Activated naive CD4-positive, alpha-beta T cell treated with Interleukin-2 at 50 U/mL for 16 hours (primary cell): ENCODE results near the gene NOX5.
"Not testable (repeated sequence)": the region's sequence is repeated elsewhere in the genome, so short reads cannot be mapped to it uniquely, and the experiment has no call there.

Experiments
- DNase-seq: peaks from one replicate; pipeline ENCODE4 v3.0.0-alpha.2; 2020

Gene NOX5

DNA sequence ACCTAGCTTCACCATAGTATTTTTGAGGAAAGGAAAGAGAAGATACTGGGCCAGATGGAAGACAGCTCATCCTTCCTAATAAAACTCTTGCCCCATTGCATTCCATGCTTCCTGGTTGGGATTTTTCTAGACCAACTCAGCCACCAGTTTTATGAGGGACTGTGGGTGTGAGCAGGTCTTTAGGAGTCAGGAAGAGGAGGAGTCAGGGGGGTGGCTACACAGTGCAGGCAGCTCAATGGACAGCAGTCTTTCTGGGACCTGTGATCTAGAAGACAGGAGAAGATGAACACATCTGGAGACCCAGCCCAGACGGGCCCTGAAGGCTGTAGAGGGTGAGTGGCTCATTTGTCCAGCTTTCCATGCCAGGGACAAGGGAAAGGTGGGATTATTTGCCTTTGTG, at the start of gene NOX5:
TSS of gene NOX5 (plus strand) at position 242 of the 400 bp plus-strand sequence. CDS start at position 283, 41 bp downstream.
- no peak for DNase-seq

DNA sequence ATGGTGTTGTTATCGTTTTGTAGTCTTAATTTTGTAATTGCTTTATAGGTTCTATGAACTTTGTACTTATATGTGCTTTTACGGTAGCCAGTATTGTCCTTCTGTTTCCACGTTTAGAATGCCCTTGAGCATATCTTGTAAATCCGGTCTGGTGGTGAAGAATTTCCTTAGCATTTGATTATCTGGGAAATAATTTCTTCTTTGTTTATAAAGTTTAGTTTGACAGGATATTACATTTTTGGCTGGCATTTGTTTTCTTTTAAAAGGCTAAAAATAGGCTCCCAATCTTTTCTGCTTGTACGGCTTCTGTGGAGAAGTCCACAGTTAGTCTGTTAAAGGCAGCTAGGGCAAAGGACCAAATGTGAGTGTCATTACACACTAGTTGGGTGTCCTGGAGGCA, 47.5 kb upstream of the NOX5 start:
- DNase-seq: no peak

DNA sequence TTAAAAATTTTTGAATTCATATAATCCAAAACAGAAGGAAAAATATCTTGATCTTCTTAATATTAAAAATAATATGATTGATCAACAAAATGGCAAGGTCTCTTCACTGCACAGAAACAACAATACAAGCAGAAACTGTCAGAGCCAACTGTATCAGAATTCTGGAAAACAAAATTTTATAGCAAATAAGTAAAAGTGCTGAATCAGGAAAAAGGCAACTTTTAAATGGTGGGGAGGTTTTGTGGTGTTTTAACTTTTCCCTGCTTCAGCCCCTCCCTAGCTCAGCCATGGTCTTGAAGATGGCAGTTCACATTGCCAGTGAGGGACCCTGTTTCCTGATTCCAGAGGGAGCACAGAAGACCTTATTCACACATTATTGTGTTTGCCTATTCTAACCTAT, 46.5 kb upstream of the NOX5 start:
- DNase-seq: no peak

DNA sequence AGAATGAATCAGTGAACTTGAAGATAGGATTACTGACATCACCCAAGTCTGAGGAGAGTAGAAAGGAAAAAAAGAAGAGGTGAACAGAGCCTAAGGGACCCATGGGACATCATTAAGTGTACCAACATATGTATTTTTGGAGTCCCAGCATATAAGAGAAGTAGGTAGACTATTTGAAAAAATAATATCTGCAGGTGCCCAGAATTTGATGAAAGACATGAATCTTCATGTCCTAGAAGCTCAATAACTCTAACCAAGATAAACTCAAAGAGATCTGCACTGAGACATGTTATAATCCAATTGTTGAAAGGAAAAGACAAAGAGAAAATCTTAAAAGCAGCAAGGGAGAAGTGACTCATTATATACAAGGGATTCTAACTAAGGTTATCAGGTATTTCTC, 45.2 kb upstream of the NOX5 start:
- no peak for DNase-seq

GRCh38 chr15:68972201-68973065, 42.1 kb upstream of the NOX5 start:
- no peak for DNase-seq

DNA sequence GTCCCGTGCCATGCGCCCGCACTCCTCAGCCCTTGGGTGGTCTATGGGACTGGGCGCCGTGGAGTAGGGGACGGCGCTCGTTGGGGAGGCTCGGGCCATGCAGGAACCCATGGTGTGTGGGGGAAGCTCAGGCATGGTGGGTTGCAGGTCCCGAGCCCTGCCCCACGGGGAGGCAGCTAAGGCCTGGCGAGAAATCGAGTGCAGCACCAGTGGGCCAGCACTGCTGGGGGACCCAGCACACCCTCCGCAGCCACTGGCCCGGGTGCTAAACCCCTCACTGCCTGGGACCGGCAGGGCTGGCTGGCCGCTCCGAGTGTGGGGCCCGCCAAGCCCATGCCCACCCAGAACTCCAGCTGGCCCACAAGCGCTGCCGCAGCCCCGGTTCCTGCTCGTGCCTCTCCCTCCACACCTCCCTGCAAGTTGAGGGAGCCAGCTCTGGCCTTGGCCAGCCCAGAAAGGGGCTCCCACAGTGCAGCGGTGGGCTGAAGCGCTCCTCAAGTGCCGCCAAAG, 38.8 kb upstream of the NOX5 start:
- DNase-seq: not testable (repeated sequence)

DNA sequence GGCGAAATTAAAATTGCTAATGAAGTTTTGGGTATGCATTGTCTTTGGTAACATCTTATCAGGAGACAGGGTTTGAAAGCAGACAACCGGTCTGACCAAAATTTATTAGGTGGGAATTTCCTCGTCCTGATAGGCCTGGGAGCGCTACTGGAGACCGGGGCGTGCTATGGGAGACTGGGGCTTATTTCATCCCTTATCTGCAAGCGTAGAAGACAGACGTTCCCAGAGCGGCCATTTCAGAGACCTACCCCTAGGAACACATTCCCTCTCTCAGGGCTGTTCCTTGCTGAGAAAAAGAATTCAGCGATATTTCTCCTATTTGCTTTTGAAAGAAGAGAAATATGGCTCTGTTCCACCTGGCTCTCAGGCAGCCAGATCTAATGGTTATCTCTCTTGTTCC, 37.1 kb upstream of the NOX5 start:
- not testable (repeated sequence) for DNase-seq

- DNase-seq: no peak
These were observed 35.5 kb upstream of the NOX5 start for GRCh38 chr15:68979006-68979405.

- DNase-seq: no peak
These were observed 34.7 kb upstream of the NOX5 start for GRCh38 chr15:68979816-68980215.

- DNase-seq: no peak
These were observed 33.7 kb upstream of the NOX5 start for GRCh38 chr15:68980786-68981185.

GRCh38 chr15:68981941-68982340, 32.6 kb upstream of the NOX5 start:
- DNase-seq: no peak

- no peak for DNase-seq
These were observed 31.4 kb upstream of the NOX5 start for GRCh38 chr15:68982976-68983563.

DNA sequence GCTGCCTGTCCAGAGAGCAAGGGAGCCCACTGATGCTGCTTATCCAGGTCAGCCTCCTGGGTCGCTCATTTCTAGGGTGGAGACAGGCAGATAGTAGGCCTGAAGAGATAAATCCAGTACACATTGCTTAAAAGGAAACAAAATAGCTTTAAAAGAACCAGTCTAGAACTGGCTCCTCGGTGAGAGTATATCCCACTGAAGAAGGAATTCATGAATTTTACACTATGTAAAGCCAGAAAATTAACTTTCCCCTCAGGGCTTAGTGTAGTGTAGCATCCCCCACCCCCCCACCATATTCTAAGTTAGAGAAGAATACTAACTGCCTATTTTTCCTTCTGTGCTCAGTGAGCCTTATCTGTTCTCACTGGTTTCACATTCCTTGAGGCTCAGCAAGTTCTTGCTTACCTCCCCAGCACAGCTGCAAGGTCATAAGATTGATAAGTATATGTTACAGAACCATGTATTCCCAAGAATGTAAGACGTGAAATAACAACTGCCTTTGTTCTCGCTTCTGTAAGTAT, 30.5 kb upstream of the NOX5 start:
- DNase-seq: no peak

- no peak for DNase-seq
These were observed 29.9 kb upstream of the NOX5 start for GRCh38 chr15:68984586-68984985.

DNA sequence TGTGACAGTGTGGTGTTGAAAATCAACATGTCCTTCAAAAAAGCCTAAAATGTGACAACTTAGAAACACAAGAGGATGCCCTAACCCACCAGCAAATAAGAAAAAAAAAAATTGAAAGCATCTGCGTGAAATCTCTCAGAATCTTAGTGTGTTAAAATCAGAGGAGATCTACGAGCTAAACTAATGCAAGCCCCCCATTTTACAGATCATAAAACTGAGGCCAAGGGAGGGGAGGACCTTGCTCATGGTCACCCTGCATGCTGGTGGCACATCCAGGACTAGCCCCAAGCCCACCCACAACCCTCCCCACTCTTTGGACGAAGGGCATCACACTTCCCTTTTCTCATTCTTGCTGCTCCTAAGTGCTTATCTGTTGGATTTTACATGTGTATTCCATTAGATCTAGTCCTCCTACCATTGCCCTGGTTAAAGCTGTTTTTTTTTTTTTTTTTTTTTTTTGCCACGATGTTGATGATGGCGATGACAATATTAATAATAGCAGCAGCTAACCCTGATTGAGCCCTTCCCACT, 29.1 kb upstream of the NOX5 start:
- no peak for DNase-seq

DNA sequence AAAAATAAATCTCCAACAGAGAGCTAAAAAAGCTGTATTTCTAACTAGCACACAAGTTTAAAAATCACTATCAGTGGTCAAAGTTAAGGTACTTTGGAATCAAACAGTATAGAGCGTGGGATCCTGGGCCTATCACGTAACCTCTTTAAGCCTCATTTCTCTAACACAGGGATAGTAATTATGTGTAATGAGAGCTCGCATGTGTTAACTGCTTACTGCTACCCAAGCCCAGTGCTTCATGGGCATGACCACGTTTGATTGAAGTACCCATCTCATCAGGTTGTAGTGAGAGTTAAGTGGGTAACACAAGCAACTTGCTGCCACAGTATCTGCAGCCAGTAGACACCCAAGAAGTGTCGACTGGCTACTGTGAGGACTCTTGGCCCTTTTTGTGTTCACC, 28.2 kb upstream of the NOX5 start:
- DNase-seq: no peak

- DNase-seq: no peak
These were observed 27.4 kb upstream of the NOX5 start for GRCh38 chr15:68987120-68987519.

DNA sequence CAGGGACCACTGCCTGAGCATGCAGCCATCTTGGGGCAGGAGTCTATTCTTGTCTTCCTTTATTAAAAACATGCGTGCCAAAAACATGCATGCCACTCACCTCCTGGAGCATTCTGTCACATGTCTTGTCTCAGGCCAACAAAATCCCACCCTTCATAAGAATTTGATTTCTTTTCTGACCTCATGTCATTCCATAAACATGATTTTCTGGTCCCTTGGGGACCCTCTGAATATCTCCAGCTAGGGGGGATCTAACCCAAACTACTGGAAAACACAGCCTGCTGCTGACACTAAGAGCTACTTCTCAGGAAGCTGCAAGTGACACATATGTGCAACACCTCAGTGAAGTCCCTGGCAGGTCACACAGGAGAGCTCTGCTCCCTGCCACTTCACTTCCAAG, 26.8 kb upstream of the NOX5 start:
- DNase-seq: no peak

DNA sequence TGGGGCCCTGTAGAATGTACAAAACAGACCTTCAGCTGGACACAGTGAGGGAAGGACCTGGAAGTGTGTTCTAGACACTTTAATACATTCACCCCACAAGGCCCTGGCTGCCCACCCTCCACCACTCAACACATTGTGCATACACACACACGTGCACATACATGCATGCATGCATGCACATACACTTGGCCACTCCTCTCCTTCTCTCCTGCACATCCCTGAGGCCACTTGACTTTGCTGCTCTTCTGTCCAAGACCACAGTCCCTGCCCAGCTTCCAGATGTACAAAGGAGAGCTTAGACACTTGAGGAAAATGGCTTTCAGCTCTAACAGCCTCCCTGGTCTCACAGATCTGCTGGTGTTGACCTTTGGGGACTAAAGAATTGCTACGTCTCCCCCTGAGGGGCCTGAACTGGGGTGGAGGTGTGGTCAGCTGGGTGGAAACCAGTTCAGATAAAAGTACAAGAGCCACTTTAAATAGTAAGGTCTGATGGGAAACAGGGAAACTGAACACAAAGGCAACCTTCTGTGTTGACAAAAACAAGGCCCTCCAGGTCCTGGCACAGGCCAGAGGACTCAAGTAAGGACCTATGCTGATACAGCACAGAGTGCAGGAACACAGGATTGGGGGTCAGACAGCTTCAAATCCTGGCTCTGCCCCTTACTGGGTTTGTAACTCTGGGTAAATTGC, 24.8 kb upstream of the NOX5 start:
- DNase-seq: no peak

- no peak for DNase-seq
These were observed 24.1 kb upstream of the NOX5 start for GRCh38 chr15:68990231-68990991.

DNA sequence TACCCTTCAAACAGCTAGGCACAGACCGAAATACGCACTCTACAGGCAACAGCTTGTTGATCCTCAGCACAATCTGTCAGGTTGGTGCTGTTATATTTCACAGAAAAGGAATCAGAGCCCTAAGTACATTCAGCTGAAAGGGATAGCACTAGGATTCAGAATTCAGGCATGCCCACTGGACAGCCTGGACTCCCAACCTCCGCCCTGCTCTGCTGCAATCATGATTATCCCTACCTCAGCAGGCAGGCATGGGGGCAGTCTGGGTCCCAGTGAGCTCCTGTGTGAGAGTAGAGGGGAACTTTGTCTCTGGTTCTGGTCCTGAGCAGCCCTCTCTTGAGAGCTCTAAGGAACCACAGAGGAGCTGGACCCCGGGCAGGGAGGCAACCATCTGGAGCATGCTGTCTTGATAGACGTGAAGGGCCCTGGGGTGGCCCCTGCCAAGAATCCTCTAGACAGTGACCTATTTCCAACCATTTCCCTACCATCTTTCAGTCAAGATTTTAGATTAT, 23.4 kb upstream of the NOX5 start:
- DNase-seq: no peak

DNA sequence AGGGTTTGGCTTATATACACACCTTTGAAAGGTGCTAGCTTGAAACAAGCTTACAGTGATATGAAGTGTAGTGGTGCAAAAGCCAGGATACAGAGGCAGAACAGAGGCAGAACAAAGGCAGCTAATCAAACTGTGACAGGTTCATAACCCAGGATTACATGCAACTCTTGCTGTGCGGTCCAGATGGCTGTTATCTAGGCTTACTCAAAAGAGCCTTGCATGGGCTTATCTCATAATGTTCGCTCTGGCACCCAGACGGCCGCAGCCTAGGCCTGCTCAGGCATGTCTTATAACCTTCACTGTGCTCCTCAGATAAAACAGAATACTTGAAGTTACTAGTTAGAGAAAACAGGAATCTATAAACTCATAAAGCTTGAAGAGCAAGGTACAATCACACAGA, 22.8 kb upstream of the NOX5 start:
- DNase-seq: no peak
